ENCODE measurements around the gene KANSL1.

The KANSL1 gene

GRCh38 chr17:45987706-45988105, 205.5 kb downstream of the KANSL1 start:
- Histone ChIP-seq H3K9ac (ENCODE audit: low read length in 2 of 2) (no peak overlapping the region), H3K27ac (ENCODE audit: low read length) (no peak overlapping the region)

GRCh38 chr17:45986056-45986455, 207.2 kb downstream of the KANSL1 start:
- Histone ChIP-seq H3K27ac (ENCODE audit: low read length) (no peak overlapping the region), H3K9ac (ENCODE audit: low read length in 2 of 2) (no peak overlapping the region), H3K4me1 (ENCODE audit: control insufficient read depth, insufficient read depth, low read length) (peaks cover 2% of the 10 kb centered on the region), H3K27me3 (ENCODE audit: control insufficient read depth in 1 of 2, insufficient read depth in 2 of 2, low read length in 2 of 2) (no peaks in the 10 kb centered on the region), H3K36me3 (ENCODE audit: control insufficient read depth in 2 of 2, insufficient read depth in 2 of 2, low read length in 2 of 2) (no peaks in the 10 kb centered on the region), H3K9me3 (ENCODE audit: control insufficient read depth in 2 of 2, low read length in 2 of 2) (no peaks in the 10 kb centered on the region), H3K4me3 (ENCODE audit: low read length in 2 of 2) (no peak overlapping the region)

More at GRCh38 chr17:45987706-45988105, 205.5 kb downstream of the KANSL1 start:
- H3K27me3 ChIP-seq (ENCODE audit: control insufficient read depth in 1 of 2, insufficient read depth in 2 of 2, low read length in 2 of 2): no peaks in the 10 kb centered on the region
- no peaks in the 10 kb centered on the region for H3K36me3 ChIP-seq (ENCODE audit: control insufficient read depth in 2 of 2, insufficient read depth in 2 of 2, low read length in 2 of 2)
- no peak overlapping the region for H3K4me3 ChIP-seq (ENCODE audit: low read length in 2 of 2)
- peaks cover 2% of the 10 kb centered on the region for H3K4me1 ChIP-seq (ENCODE audit: control insufficient read depth, insufficient read depth, low read length)
- H3K9me3 ChIP-seq (ENCODE audit: control insufficient read depth in 2 of 2, low read length in 2 of 2): no peaks in the 10 kb centered on the region

- no peaks in the 10 kb centered on the region for H3K27me3 ChIP-seq (ENCODE audit: control insufficient read depth in 1 of 2, insufficient read depth in 2 of 2, low read length in 2 of 2)
- no peak overlapping the region for H3K4me3 ChIP-seq (ENCODE audit: low read length in 2 of 2)
Measured at GRCh38 chr17:45985447-45985846, 207.8 kb downstream of the KANSL1 start.

GRCh38 chr17:45984368-45984767, 208.9 kb downstream of the KANSL1 start:
- H3K4me3 ChIP-seq (ENCODE audit: low read length in 2 of 2): no peak overlapping the region
- H3K27me3 ChIP-seq (ENCODE audit: control insufficient read depth in 1 of 2, insufficient read depth in 2 of 2, low read length in 2 of 2): no peaks in the 10 kb centered on the region
- H3K9ac ChIP-seq (ENCODE audit: low read length in 2 of 2): no peak overlapping the region
- no peak overlapping the region for H3K27ac ChIP-seq (ENCODE audit: low read length)
- H3K36me3 ChIP-seq (ENCODE audit: control insufficient read depth in 2 of 2, insufficient read depth in 2 of 2, low read length in 2 of 2): no peaks in the 10 kb centered on the region
- H3K4me1 ChIP-seq (ENCODE audit: control insufficient read depth, insufficient read depth, low read length): peaks cover 2% of the 10 kb centered on the region
- H3K9me3 ChIP-seq (ENCODE audit: control insufficient read depth in 2 of 2, low read length in 2 of 2): no peaks in the 10 kb centered on the region

More at GRCh38 chr17:45985447-45985846, 207.8 kb downstream of the KANSL1 start:
- H3K9me3 ChIP-seq (ENCODE audit: control insufficient read depth in 2 of 2, low read length in 2 of 2): no peaks in the 10 kb centered on the region
- H3K4me1 ChIP-seq (ENCODE audit: control insufficient read depth, insufficient read depth, low read length): peaks cover 2% of the 10 kb centered on the region
- no peak overlapping the region for H3K9ac ChIP-seq (ENCODE audit: low read length in 2 of 2)
- no peak overlapping the region for H3K27ac ChIP-seq (ENCODE audit: low read length)
- no peaks in the 10 kb centered on the region for H3K36me3 ChIP-seq (ENCODE audit: control insufficient read depth in 2 of 2, insufficient read depth in 2 of 2, low read length in 2 of 2)

GRCh38 chr17:45983614-45984310, 209.5 kb downstream of the KANSL1 start:
- no peaks in the 10 kb centered on the region for H3K9me3 ChIP-seq (ENCODE audit: control insufficient read depth in 2 of 2, low read length in 2 of 2)

GRCh38 chr17:45982791-45983613, 210.2 kb downstream of the KANSL1 start:
- H3K9me3 ChIP-seq (ENCODE audit: control insufficient read depth in 2 of 2, low read length in 2 of 2): no peaks in the 10 kb centered on the region
- H3K9ac ChIP-seq (ENCODE audit: low read length in 2 of 2): no peak overlapping the region
- H3K4me1 ChIP-seq (ENCODE audit: control insufficient read depth, insufficient read depth, low read length): peaks cover 2% of the 10 kb centered on the region
- no peak overlapping the region for H3K4me3 ChIP-seq (ENCODE audit: low read length in 2 of 2)
- no peaks in the 10 kb centered on the region for H3K27me3 ChIP-seq (ENCODE audit: control insufficient read depth in 1 of 2, insufficient read depth in 2 of 2, low read length in 2 of 2)
- H3K27ac ChIP-seq (ENCODE audit: low read length): no peak overlapping the region
- no peaks in the 10 kb centered on the region for H3K36me3 ChIP-seq (ENCODE audit: control insufficient read depth in 2 of 2, insufficient read depth in 2 of 2, low read length in 2 of 2)

More at GRCh38 chr17:45983614-45984310, 209.5 kb downstream of the KANSL1 start:
- H3K27me3 ChIP-seq (ENCODE audit: control insufficient read depth in 1 of 2, insufficient read depth in 2 of 2, low read length in 2 of 2): no peaks in the 10 kb centered on the region
- no peak overlapping the region for H3K4me3 ChIP-seq (ENCODE audit: low read length in 2 of 2)
- H3K9ac ChIP-seq (ENCODE audit: low read length in 2 of 2): no peak overlapping the region
- H3K36me3 ChIP-seq (ENCODE audit: control insufficient read depth in 2 of 2, insufficient read depth in 2 of 2, low read length in 2 of 2): no peaks in the 10 kb centered on the region
- peaks cover 2% of the 10 kb centered on the region for H3K4me1 ChIP-seq (ENCODE audit: control insufficient read depth, insufficient read depth, low read length)
- H3K27ac ChIP-seq (ENCODE audit: low read length): no peak overlapping the region

- no peak overlapping the region for H3K27ac ChIP-seq (ENCODE audit: low read length)
- no peaks in the 10 kb centered on the region for H3K9me3 ChIP-seq (ENCODE audit: control insufficient read depth in 2 of 2, low read length in 2 of 2)
- H3K4me1 ChIP-seq (ENCODE audit: control insufficient read depth, insufficient read depth, low read length): peaks cover 2% of the 10 kb centered on the region
- H3K27me3 ChIP-seq (ENCODE audit: control insufficient read depth in 1 of 2, insufficient read depth in 2 of 2, low read length in 2 of 2): no peaks in the 10 kb centered on the region
- H3K9ac ChIP-seq (ENCODE audit: low read length in 2 of 2): no peak overlapping the region
- H3K36me3 ChIP-seq (ENCODE audit: control insufficient read depth in 2 of 2, insufficient read depth in 2 of 2, low read length in 2 of 2): no peaks in the 10 kb centered on the region
- no peak overlapping the region for H3K4me3 ChIP-seq (ENCODE audit: low read length in 2 of 2)
Measured at GRCh38 chr17:45981306-45981705, 211.9 kb downstream of the KANSL1 start.

- no peaks in the 10 kb centered on the region for H3K9me3 ChIP-seq (ENCODE audit: control insufficient read depth in 2 of 2, low read length in 2 of 2)
- no peak overlapping the region for H3K27ac ChIP-seq (ENCODE audit: low read length)
- H3K4me1 ChIP-seq (ENCODE audit: control insufficient read depth, insufficient read depth, low read length): peaks cover 2% of the 10 kb centered on the region
- no peak overlapping the region for H3K4me3 ChIP-seq (ENCODE audit: low read length in 2 of 2)
- H3K36me3 ChIP-seq (ENCODE audit: control insufficient read depth in 2 of 2, insufficient read depth in 2 of 2, low read length in 2 of 2): no peaks in the 10 kb centered on the region
- no peak overlapping the region for H3K9ac ChIP-seq (ENCODE audit: low read length in 2 of 2)
- no peaks in the 10 kb centered on the region for H3K27me3 ChIP-seq (ENCODE audit: control insufficient read depth in 1 of 2, insufficient read depth in 2 of 2, low read length in 2 of 2)
Measured at GRCh38 chr17:45980855-45981254, 212.4 kb downstream of the KANSL1 start.

All from stomach smooth muscle (tissue), 2 donors.